Activated CD4-positive, alpha-beta T cell treated with anti-CD3 and anti-CD28 coated beads for 36 hours (primary cell): Measurements from ENCODE around the gene PLSCR4. TPM values are rescaled to one million over a fixed set of nuclear protein-coding genes. Genes with fewer than 3 reads are reported as not detected.
A peak's percentile ranks its signal among the peaks of the same experiment; 100 is the strongest.

Experiments used
- ATAC-seq: fragments of 200-7000 bp; cut with Tn5 transposase; one replicate; pipeline ENCODE4 v1.10.0; 2021; ENCODE audit warnings: mild to moderate bottlenecking, moderate library complexity
- CTCF ChIA-PET: fragments of 350-600 bp; sonication (Branson Sonifier 250); formaldehyde crosslinking; loops from one replicate; lab custom pipeline; 2021; ENCODE audit warnings: antibody characterized with exemption; lab: Charles Lee
- POLR2A ChIA-PET: fragments of 350-600 bp; sonication (Branson Sonifier 250); formaldehyde crosslinking; loops from one replicate; lab custom pipeline; 2021; ENCODE audit warnings: antibody characterized with exemption, inconsistent platforms; lab: Charles Lee
- DNase-seq: peaks from one replicate; pipeline ENCODE4 v3.0.0-alpha.2; 2020
- H3K27ac Mint-ChIP-seq: one replicate; pipeline ENCODE4 v1.8.0; 2021; ENCODE audit warnings: mixed read lengths
- H3K27me3 Mint-ChIP-seq: one replicate; pipeline ENCODE4 v1.8.0; 2021; ENCODE audit warnings: mixed read lengths
- H3K36me3 Mint-ChIP-seq: one replicate; pipeline ENCODE4 v1.8.0; 2021; ENCODE audit warnings: low read depth, mixed read lengths
- H3K4me1 Mint-ChIP-seq: one replicate; pipeline ENCODE4 v1.8.0; 2021; ENCODE audit warnings: mixed read lengths
- H3K4me3 Mint-ChIP-seq: one replicate; pipeline ENCODE4 v1.8.0; 2021; ENCODE audit warnings: mild to moderate bottlenecking, moderate library complexity, mixed read lengths
- H3K9me3 Mint-ChIP-seq: one replicate; pipeline ENCODE4 v1.8.0; 2021; ENCODE audit warnings: low read depth, mixed read lengths
- intact Hi-C, 2 experiments: fragments of 100-400 bp; cut with DNase I in 1 of 2; cut with micrococcal nuclease in 1 of 2; formaldehyde crosslinking; loops; one replicate each; pipeline versions ENCODE4 v1.14.2 to v1.15.1; 2022 to 2024; cut with DNase I, micrococcal nuclease
- total RNA-seq, 2 experiments: library from RNA; stranded (reverse); gene quantifications; one replicate each; pipeline ENCODE4 v1.2.3, GENCODE V29; 2021

Gene PLSCR4
- total RNA-seq, 2 experiments from 2014 or later: not detected

- ChIA-PET CTCF (interaction anchor here (1.4 kb wide), 1 partner anchor 25 kb away, joined by 4 read pairs; no protein-coding TSS in a partner anchor), POLR2A (no interaction called here)
- H3K27me3 Mint-ChIP-seq: peaks cover 8% of the 10 kb centered on the region
- H3K4me3 Mint-ChIP-seq: no peak overlapping the region
- DNase-seq (no peak), ATAC-seq (no peak)
- H3K4me1 Mint-ChIP-seq: no peaks in the 10 kb centered on the region
- H3K27ac Mint-ChIP-seq: no peak overlapping the region
- intact Hi-C loops: no loop called here
- no peaks in the 10 kb centered on the region for H3K9me3 Mint-ChIP-seq
- H3K36me3 Mint-ChIP-seq: no peaks in the 10 kb centered on the region
These were observed 36.4 kb downstream of the PLSCR4 start for GRCh38 chr3:146214493-146214892.

DNA sequence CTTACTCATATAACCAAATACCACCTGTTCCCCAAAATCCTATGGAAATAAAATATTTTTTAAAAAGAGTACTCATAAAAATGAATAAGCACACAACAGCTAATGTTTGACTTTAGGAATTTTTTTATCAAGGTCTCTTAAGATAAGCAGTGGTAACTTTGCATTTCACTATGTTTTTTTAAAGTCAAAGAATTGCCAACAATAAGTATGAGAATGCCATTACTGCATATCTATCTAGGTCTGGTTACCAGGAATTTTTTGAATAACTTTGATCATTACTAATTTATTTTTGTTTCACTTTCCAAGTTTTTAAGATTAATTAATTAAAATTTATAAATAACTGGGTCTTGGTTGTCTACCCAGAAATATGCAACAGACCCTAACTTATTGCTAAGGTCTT lies 41.5 kb downstream of the PLSCR4 start:
- Mint-ChIP-seq H3K27me3 (no peaks in the 10 kb centered on the region), H3K27ac (no peak overlapping the region), H3K4me1 (no peaks in the 10 kb centered on the region), H3K4me3 (no peak overlapping the region), H3K9me3 (no peaks in the 10 kb centered on the region), H3K36me3 (no peaks in the 10 kb centered on the region)
- DNase-seq: no peak
- POLR2A ChIA-PET: no interaction called here
- intact Hi-C loops: no loop called here
- CTCF ChIA-PET: no interaction called here
- no peak for ATAC-seq

DNA sequence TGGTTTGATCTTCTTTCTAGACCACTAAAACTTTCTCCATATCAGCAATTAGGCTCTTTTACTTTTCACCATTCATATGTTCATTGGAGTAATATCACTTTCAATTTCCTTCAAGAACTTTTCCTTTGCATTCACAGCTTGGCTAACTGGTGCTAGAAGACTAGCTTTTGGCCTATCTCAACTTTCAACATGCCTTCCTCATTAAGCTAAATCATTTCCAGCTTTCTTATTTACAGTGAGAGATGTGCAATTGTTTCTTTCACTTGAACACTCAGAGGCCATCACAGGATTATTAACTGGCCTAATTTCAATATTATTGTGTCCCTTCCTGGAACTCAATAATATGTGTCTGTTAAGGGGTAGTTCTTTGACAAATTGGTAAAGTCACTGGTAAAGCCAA lies 47.1 kb downstream of the PLSCR4 start:
- no peaks in the 10 kb centered on the region for H3K4me1 Mint-ChIP-seq
- DNase-seq (no peak), ATAC-seq (no peak)
- no peak overlapping the region for H3K27ac Mint-ChIP-seq
- no peak overlapping the region for H3K4me3 Mint-ChIP-seq
- intact Hi-C loops: no loop called here
- H3K9me3 Mint-ChIP-seq: no peaks in the 10 kb centered on the region
- ChIA-PET POLR2A (no interaction called here), CTCF (interaction anchor here (0.8 to 2.1 kb wide), 3 partner anchors 14 to 386 kb away, joined by 3 to 9 read pairs (median 3); no protein-coding TSS in a partner anchor)
- no peaks in the 10 kb centered on the region for H3K36me3 Mint-ChIP-seq
- peaks cover 4% of the 10 kb centered on the region for H3K27me3 Mint-ChIP-seq

- Mint-ChIP-seq H3K36me3 (no peaks in the 10 kb centered on the region), H3K27me3 (peaks cover 7% of the 10 kb centered on the region), H3K4me1 (no peaks in the 10 kb centered on the region), H3K4me3 (no peak overlapping the region), H3K9me3 (no peaks in the 10 kb centered on the region), H3K27ac (no peak overlapping the region)
- ATAC-seq (no peak), DNase-seq (no peak)
- ChIA-PET POLR2A (no interaction called here), CTCF (interaction anchor here (2.1 kb wide), 1 partner anchor 11 kb away, joined by 16 read pairs; no protein-coding TSS in a partner anchor)
- intact Hi-C loops: no loop called here
These were observed 50.3 kb downstream of the PLSCR4 start for GRCh38 chr3:146200461-146201220.

GRCh38 chr3:146199762-146200161 lies 51.1 kb downstream of the PLSCR4 start:
- Mint-ChIP-seq H3K36me3 (no peaks in the 10 kb centered on the region), H3K4me1 (no peaks in the 10 kb centered on the region), H3K9me3 (no peaks in the 10 kb centered on the region), H3K27ac (no peak overlapping the region), H3K27me3 (peaks cover 7% of the 10 kb centered on the region), H3K4me3 (no peak overlapping the region)
- ChIA-PET CTCF (interaction anchor here (2.1 kb wide), 1 partner anchor 11 kb away, joined by 16 read pairs; no protein-coding TSS in a partner anchor), POLR2A (no interaction called here)
- ATAC-seq: no peak
- DNase-seq: no peak
- intact Hi-C loops: no loop called here

- DNase-seq (no peak), ATAC-seq (no peak)
- Mint-ChIP-seq H3K27me3 (peaks cover 3% of the 10 kb centered on the region), H3K9me3 (no peaks in the 10 kb centered on the region), H3K4me1 (no peaks in the 10 kb centered on the region), H3K4me3 (no peak overlapping the region), H3K27ac (no peak overlapping the region), H3K36me3 (no peaks in the 10 kb centered on the region)
- POLR2A ChIA-PET: no interaction called here
- intact Hi-C loops: no loop called here
- CTCF ChIA-PET: interaction anchor here (0.6 to 2.5 kb wide), 3 partner anchors 8 to 573 kb away, joined by 3 to 9 read pairs (median 3); no protein-coding TSS in a partner anchor
These were observed 54.1 kb downstream of the PLSCR4 start for GRCh38 chr3:146196789-146197188.

DNA sequence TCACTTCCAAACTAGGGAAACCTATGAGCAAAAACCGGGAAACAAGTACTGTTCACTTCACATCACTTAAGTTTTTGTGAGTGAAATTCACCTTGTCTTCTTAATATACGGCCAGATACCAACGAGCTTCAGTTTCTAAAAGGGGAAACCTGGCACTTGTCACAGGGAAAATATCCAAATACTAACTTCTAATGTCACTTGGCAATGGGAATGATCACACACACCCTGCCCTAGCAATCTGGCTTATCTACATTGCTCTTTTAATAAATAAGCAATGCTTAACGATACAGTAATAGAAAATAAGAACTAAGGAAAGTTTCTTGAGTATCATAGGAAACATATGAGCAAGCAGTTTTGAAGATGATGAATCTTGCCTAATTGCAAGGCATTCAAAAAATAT lies 55.3 kb downstream of the PLSCR4 start:
- DNase-seq (no peak), ATAC-seq (no peak)
- ChIA-PET CTCF (interaction anchor here (0.6 to 1.6 kb wide), 2 partner anchors 9 to 382 kb away, joined by 3 to 4 read pairs; no protein-coding TSS in a partner anchor), POLR2A (no interaction called here)
- no peaks in the 10 kb centered on the region for H3K9me3 Mint-ChIP-seq
- intact Hi-C loops: no loop called here
- no peak overlapping the region for H3K4me3 Mint-ChIP-seq
- no peaks in the 10 kb centered on the region for H3K4me1 Mint-ChIP-seq
- H3K36me3 Mint-ChIP-seq: no peaks in the 10 kb centered on the region
- peaks cover 3% of the 10 kb centered on the region for H3K27me3 Mint-ChIP-seq
- H3K27ac Mint-ChIP-seq: no peak overlapping the region

DNA sequence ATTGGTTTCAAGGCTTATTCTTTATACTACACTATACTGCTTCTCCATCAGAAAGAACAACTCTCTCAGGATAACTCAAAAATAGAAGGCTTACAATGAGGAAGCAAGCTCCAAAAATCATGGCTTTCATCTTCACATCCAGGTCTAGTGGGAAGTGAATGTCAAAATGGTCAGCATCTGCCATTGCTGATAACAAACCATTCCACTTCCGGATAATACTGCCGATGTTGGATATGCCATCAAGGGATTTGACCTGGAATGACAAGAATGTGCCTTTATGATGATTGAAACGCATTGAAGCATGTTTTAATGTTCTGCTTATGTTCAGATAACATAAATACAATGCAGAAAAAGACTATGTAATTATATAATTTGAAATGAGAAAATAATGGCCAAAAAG lies 55.9 kb downstream of the PLSCR4 start:
- H3K4me1 Mint-ChIP-seq: no peaks in the 10 kb centered on the region
- CTCF ChIA-PET: interaction anchor here (0.6 to 1.6 kb wide), 2 partner anchors 9 to 383 kb away, joined by 3 to 4 read pairs; no protein-coding TSS in a partner anchor
- no peak overlapping the region for H3K4me3 Mint-ChIP-seq
- H3K36me3 Mint-ChIP-seq: no peaks in the 10 kb centered on the region
- peaks cover 3% of the 10 kb centered on the region for H3K27me3 Mint-ChIP-seq
- POLR2A ChIA-PET: no interaction called here
- no peak overlapping the region for H3K27ac Mint-ChIP-seq
- intact Hi-C loops: no loop called here
- no peak for ATAC-seq
- no peaks in the 10 kb centered on the region for H3K9me3 Mint-ChIP-seq
- DNase-seq: no peak

- no peak overlapping the region for H3K4me3 Mint-ChIP-seq
- ATAC-seq (no peak), DNase-seq (no peak)
- peaks cover 8% of the 10 kb centered on the region for H3K27me3 Mint-ChIP-seq
- no peak overlapping the region for H3K27ac Mint-ChIP-seq
- POLR2A ChIA-PET: no interaction called here
- intact Hi-C loops: no loop called here
- H3K9me3 Mint-ChIP-seq: no peaks in the 10 kb centered on the region
- CTCF ChIA-PET: interaction anchor here (0.7 to 2.2 kb wide), 9 partner anchors 12 to 476 kb away, joined by 3 to 9 read pairs (median 3); no protein-coding TSS in a partner anchor
- H3K36me3 Mint-ChIP-seq: no peaks in the 10 kb centered on the region
- H3K4me1 Mint-ChIP-seq: no peaks in the 10 kb centered on the region
These were observed 59.9 kb downstream of the PLSCR4 start for GRCh38 chr3:146191051-146191450.

GRCh38 chr3:146189519-146190173 lies 61.3 kb downstream of the PLSCR4 start:
- POLR2A ChIA-PET: no interaction called here
- no peak overlapping the region for H3K27ac Mint-ChIP-seq
- no peaks in the 10 kb centered on the region for H3K9me3 Mint-ChIP-seq

DNA sequence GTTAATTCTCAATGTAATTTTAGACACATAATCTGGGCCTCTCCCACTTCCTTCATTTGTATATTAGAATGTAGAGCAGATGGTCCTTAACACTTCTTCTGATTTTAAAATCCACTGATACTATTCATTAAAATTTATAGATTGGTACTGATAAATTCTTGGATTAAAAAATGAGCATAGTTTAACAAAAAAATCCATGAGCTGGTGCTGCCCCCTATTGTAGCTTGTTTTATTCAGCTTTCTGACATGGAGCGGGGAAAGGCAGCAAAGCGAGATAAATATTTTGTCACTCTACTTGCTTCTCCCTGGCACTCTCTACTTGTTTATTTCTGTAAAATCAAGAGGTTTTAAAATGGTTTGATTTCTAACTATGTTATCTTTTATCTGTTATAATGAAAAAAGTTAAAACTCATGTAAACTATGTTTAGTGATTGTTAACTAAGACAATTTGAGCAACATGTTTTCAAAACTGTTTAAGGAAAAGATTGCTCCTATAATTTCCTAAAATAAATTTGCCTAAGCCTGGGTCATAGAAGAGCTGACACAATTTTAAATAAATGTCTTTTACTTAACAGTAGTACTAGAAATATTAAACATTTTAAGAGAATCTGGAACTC lies 63.5 kb downstream of the PLSCR4 start:
- Mint-ChIP-seq H3K4me1 (no peaks in the 10 kb centered on the region), H3K4me3 (no peak overlapping the region), H3K36me3 (no peaks in the 10 kb centered on the region), H3K27ac (no peak overlapping the region), H3K27me3 (peaks cover 18% of the 10 kb centered on the region), H3K9me3 (no peaks in the 10 kb centered on the region)
- ATAC-seq: no peak
- DNase-seq: peak; percentile 21
- ChIA-PET CTCF (interaction anchor here (0.8 to 3.7 kb wide), 8 partner anchors 10 to 408 kb away, joined by 3 to 43 read pairs (median 8); no protein-coding TSS in a partner anchor), POLR2A (no interaction called here)
- intact Hi-C loops: loop anchor here (1.0 to 2.0 kb wide), 2 partner anchors 122 to 411 kb away; no protein-coding TSS in a partner anchor

More at GRCh38 chr3:146189519-146190173, 61.3 kb downstream of the PLSCR4 start:
- DNase-seq (no peak), ATAC-seq (peak; percentile 76)
- Mint-ChIP-seq H3K36me3 (no peaks in the 10 kb centered on the region), H3K27me3 (peaks cover 10% of the 10 kb centered on the region), H3K4me3 (no peak overlapping the region), H3K4me1 (no peaks in the 10 kb centered on the region)
- intact Hi-C loops: loop anchor here (1.0 kb wide), 2 partner anchors 388 to 452 kb away; no protein-coding TSS in a partner anchor
- CTCF ChIA-PET: interaction anchor here (0.7 to 3.7 kb wide), 26 partner anchors 8 to 407 kb away, joined by 3 to 43 read pairs (median 4); no protein-coding TSS in a partner anchor
